Gastrocnemius medialis (tissue), 4 donors: ENCODE data around the gene TMA7. TPM values are rescaled to one million over a fixed set of nuclear protein-coding genes. Genes with fewer than 3 reads are reported as not detected.
"Not testable (repeated sequence)": the region's sequence is repeated elsewhere in the genome, so short reads cannot be mapped to it uniquely, and the experiment has no call there.

Source experiments
- ATAC-seq, 2 donors: fragments of 150-250 bp; one replicate each; pipeline ENCODE4 v1.9.1; 2016
- DNase-seq, 2 donors: peaks; one replicate each; pipeline ENCODE4 v3.0.0-alpha.2; 2019
- H3K27ac ChIP-seq, 4 donors: fragments of 200-600 bp; sonication (generic); 1 replicate in 1 of 4; 2 replicates in 3 of 4; pipeline ENCODE4 v1.5.1; 2016 to 2018; ENCODE audit warnings: mild to moderate bottlenecking in 2 of 4, moderate library complexity in 1 of 4
- H3K27me3 ChIP-seq, 3 donors: fragments of 200-600 bp; sonication (generic) in 2 of 3; 1 replicate in 1 of 3; 2 replicates in 2 of 3; pipeline versions ENCODE4 v1.5.1 to v1.6.0; 2016 to 2019; ENCODE audit warnings: mild to moderate bottlenecking in 1 of 3, moderate library complexity in 1 of 3
- H3K36me3 ChIP-seq, 2 donors: fragments of 200-600 bp; sonication (generic) in 1 of 2; one replicate each; pipeline ENCODE4 v1.5.1; 2017 to 2018
- H3K4me1 ChIP-seq, 2 donors: fragments of 200-600 bp; sonication (generic) in 1 of 2; one replicate each; pipeline ENCODE4 v1.5.1; 2016 to 2017; ENCODE audit warnings: mild to moderate bottlenecking in 2 of 2
- H3K4me3 ChIP-seq, 4 donors: fragments of 200-600 bp; sonication (generic) in 3 of 4; 1 replicate in 1 of 4; 2 replicates in 3 of 4; pipeline ENCODE4 v1.5.1; 2016 to 2019; ENCODE audit warnings: mild to moderate bottlenecking in 2 of 4
- H3K9me3 ChIP-seq, 3 donors: fragments of 200-600 bp; sonication (generic) in 2 of 3; 1 replicate in 1 of 3; 2 replicates in 2 of 3; pipeline ENCODE4 v1.5.1; 2016 to 2019
- POLR2A ChIP-seq, 2 donors: fragments of 450-650 bp; IDR thresholded peaks; one replicate each; pipeline ENCODE4 v1.6.1; 2017; ENCODE audit warnings: antibody characterized with exemption in 2 of 2, mild to moderate bottlenecking in 2 of 2, moderate library complexity in 2 of 2
- in situ Hi-C, 4 donors: fragments of 200-750 bp; cut with MboI; loops; one replicate each; pipeline versions ENCODE4 v1.15.0 to v1.8.0; 2017; ENCODE audit warnings: low sequenced_read_pairs in 4 of 4
- intact Hi-C: fragments of 100-400 bp; cut with DNase I; formaldehyde crosslinking; loops from one replicate; pipeline ENCODE4 v1.15.1; 2023; ENCODE audit warnings: low total_unique reads
- total RNA-seq, 4 donors: library from RNA; depleted of rRNA; stranded (reverse); fragments of >200 nt; gene quantifications; one replicate each; pipeline versions ENCODE4 v1.1.0 to v1.2.3, GENCODE V29; 2016
- TF ChIP-seq, protein P1 (sequence below), 5 experiments: fragments of 450-650 bp in 3 of 5; fragments of 200-600 bp in 2 of 5; sonication (generic) in 2 of 5; IDR thresholded peaks in 4 of 5; conservative IDR thresholded peaks in 1 of 5; 1 replicate in 4 of 5; 2 replicates in 1 of 5; pipeline ENCODE4 v1.5.1; 2016 to 2019; ENCODE audit warnings: antibody characterized with exemption in 5 of 5, mild to moderate bottlenecking in 3 of 5, moderate library complexity in 3 of 5

Gene TMA7
- total RNA-seq, 4 donors from 2014 or later = 202 to 353 (median 294) TPM

DNA sequence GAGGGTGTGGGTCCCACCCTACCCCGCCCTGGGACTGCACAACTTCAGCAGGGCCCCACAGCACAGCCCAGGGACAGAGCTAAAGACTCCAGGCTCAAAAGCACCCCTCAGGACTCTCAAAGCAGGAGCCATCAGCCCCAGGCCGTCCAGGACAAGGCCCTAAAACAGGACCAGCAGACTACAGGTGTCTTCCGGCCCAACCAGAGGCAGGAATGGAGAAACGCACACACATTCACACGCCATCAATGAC lies 32.5 kb downstream of the TMA7 start:
- Histone ChIP-seq H3K9me3 (no peaks in the 10 kb centered on the region), H3K4me3 (peak overlapping the region; percentile 62 to 79 (median 65)), H3K36me3 (peaks cover 0 to 10% of the 10 kb centered on the region in 2 donors), H3K4me1 (peaks cover 35 to 36% of the 10 kb centered on the region in 2 donors), H3K27me3 (no peaks in the 10 kb centered on the region), H3K27ac (peak overlapping the region; percentile 87 to 100 (median 90))
- peak in 1 of 2 donors; percentile 35 for ATAC-seq
- no peak for DNase-seq
- TF ChIP-seq POLR2A (IDR thresholded peaks at IDR 0.05) = no peak
- TF ChIP-seq, protein P1, sequence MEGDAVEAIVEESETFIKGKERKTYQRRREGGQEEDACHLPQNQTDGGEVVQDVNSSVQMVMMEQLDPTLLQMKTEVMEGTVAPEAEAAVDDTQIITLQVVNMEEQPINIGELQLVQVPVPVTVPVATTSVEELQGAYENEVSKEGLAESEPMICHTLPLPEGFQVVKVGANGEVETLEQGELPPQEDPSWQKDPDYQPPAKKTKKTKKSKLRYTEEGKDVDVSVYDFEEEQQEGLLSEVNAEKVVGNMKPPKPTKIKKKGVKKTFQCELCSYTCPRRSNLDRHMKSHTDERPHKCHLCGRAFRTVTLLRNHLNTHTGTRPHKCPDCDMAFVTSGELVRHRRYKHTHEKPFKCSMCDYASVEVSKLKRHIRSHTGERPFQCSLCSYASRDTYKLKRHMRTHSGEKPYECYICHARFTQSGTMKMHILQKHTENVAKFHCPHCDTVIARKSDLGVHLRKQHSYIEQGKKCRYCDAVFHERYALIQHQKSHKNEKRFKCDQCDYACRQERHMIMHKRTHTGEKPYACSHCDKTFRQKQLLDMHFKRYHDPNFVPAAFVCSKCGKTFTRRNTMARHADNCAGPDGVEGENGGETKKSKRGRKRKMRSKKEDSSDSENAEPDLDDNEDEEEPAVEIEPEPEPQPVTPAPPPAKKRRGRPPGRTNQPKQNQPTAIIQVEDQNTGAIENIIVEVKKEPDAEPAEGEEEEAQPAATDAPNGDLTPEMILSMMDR (IDR thresholded peaks at IDR 0.05 in 4 of 5, conservative IDR thresholded peaks at IDR 0.05 in 1 of 5) = no peak
- in situ Hi-C loops = no loop called here
- intact Hi-C loops = no loop called here

GRCh38 chr3:48472923-48473616 lies 33.0 kb downstream of the TMA7 start:
- peaks cover 0 to 9% of the 10 kb centered on the region in 2 donors for H3K36me3 ChIP-seq
- intact Hi-C loops (no loop called here), in situ Hi-C loops (no loop called here)
- peak overlapping the region; percentile 62 to 79 (median 65) for H3K4me3 ChIP-seq
- no peaks in the 10 kb centered on the region for H3K27me3 ChIP-seq
- H3K27ac ChIP-seq = peak overlapping the region; percentile 87 to 100 (median 90)
- TF ChIP-seq POLR2A (IDR thresholded peaks at IDR 0.05) = peak; percentile 45 to 76
- TF ChIP-seq, protein P1 (IDR thresholded peaks at IDR 0.05 in 4 of 5, conservative IDR thresholded peaks at IDR 0.05 in 1 of 5) = peak; percentile 22 to 56 (median 42)
- peak; percentile 78 to 81 for ATAC-seq
- peaks cover 30 to 31% of the 10 kb centered on the region in 2 donors for H3K4me1 ChIP-seq
- H3K9me3 ChIP-seq = no peaks in the 10 kb centered on the region
- peak; percentile 66 to 75 for DNase-seq

- peaks cover 25 to 26% of the 10 kb centered on the region in 2 donors for H3K4me1 ChIP-seq
- intact Hi-C loops (no loop called here), in situ Hi-C loops (no loop called here)
- TF ChIP-seq, protein P1 (IDR thresholded peaks at IDR 0.05 in 4 of 5, conservative IDR thresholded peaks at IDR 0.05 in 1 of 5) = no peak
- TF ChIP-seq POLR2A (IDR thresholded peaks at IDR 0.05) = no peak
- no peak for ATAC-seq
- H3K9me3 ChIP-seq = no peaks in the 10 kb centered on the region
- no peaks in the 10 kb centered on the region for H3K27me3 ChIP-seq
- H3K27ac ChIP-seq = peak overlapping the region; percentile 87 to 100 (median 90)
- peaks cover 0 to 4% of the 10 kb centered on the region in 2 donors for H3K36me3 ChIP-seq
- DNase-seq = no peak
- H3K4me3 ChIP-seq = no peak overlapping the region
Measured at GRCh38 chr3:48473617-48473952, 33.5 kb downstream of the TMA7 start.

DNA sequence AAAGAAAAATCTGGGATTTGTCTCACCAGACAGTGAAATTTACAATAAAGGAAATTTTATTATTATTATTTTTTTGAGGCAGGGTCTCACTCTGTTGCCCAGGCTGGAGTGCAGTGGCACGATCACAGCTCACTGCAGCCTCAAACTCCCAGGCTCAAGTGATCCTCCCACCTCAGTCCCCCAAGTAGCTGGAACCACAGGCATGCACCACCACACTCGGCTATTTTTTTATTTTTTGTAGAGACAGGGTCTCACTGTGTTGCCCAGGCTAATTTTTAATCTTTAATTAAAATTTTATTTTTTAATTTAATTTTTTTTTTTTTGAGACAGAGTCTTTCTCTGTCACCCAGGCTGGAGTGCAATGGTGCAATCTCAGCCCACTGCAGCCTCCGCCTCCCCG lies 34.0 kb downstream of the TMA7 start:
- peak overlapping the region; percentile 87 to 100 (median 90) for H3K27ac ChIP-seq
- intact Hi-C loops, H3K9me3 ChIP-seq: not testable (repeated sequence)

DNA sequence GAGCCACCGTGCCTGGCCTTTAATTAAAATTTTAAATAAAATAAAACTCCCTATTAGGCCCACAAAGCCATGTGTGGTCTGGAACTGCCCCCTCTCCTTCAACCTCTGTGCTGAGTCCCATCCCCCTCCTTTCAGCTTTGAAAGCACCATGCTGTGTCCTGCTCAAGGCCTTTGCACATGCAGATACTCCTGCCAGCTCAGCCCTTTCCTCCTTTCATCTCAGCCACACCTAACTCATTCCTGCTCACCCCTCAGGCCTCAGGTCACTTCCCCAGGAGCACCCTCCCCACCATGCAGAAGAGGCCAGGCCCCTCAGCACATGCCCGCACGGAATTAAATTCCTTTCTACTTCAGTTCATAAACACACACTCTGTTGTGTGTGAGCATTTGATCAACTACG lies 34.6 kb downstream of the TMA7 start:
- TF ChIP-seq POLR2A (IDR thresholded peaks at IDR 0.05) = no peak
- TF ChIP-seq, protein P1 (IDR thresholded peaks at IDR 0.05 in 4 of 5, conservative IDR thresholded peaks at IDR 0.05 in 1 of 5) = no peak
- in situ Hi-C loops (no loop called here), intact Hi-C loops (no loop called here)
- DNase-seq (no peak), ATAC-seq (no peak)
- no peaks in the 10 kb centered on the region for H3K36me3 ChIP-seq
- peaks cover 21 to 24% of the 10 kb centered on the region in 2 donors for H3K4me1 ChIP-seq
- H3K4me3 ChIP-seq = no peak overlapping the region
- H3K27ac ChIP-seq = no peak overlapping the region
- no peaks in the 10 kb centered on the region for H3K27me3 ChIP-seq
- H3K9me3 ChIP-seq = no peaks in the 10 kb centered on the region

More for the DNA sequence above, 34.0 kb downstream of the TMA7 start:
- ATAC-seq, H3K27me3 ChIP-seq, DNase-seq, in situ Hi-C loops, H3K4me3 ChIP-seq, H3K36me3 ChIP-seq: not testable (repeated sequence)
- peaks cover 22 to 24% of the 10 kb centered on the region in 2 donors for H3K4me1 ChIP-seq
